Loucy (cell line): Measurements from ENCODE around the gene GRHPR.

Source experiments
- H2AFZ ChIP-seq: fragments of 200-600 bp; sonication (generic); 2 replicates; pipeline ENCODE4 v1.6.0; 2016; ENCODE audit warnings: antibody characterized with exemption, mild to moderate bottlenecking, low read length, moderate library complexity
- H3F3A ChIP-seq: fragments of 200-600 bp; 2 replicates; pipeline ENCODE4 v1.6.0; 2016; ENCODE audit warnings: antibody characterized with exemption, low read depth, mild to moderate bottlenecking
- H3K27me3 ChIP-seq: fragments of 200-600 bp; sonication (generic); 2 replicates; pipeline ENCODE4 v1.6.1; 2014; ENCODE audit warnings: low read length, mild to moderate bottlenecking; ENCODE audit not compliant: insufficient read depth, poor library complexity, severe bottlenecking
- H3K36me3 ChIP-seq: fragments of 200-600 bp; sonication (generic); 2 replicates; pipeline ENCODE4 v1.6.1; 2016; ENCODE audit warnings: low read length; ENCODE audit not compliant: insufficient read depth
- H3K4me1 ChIP-seq: fragments of 200-600 bp; sonication (generic); 2 replicates; pipeline ENCODE4 v1.5.1; 2014; ENCODE audit warnings: low read length, mild to moderate bottlenecking; ENCODE audit not compliant: insufficient read depth, poor library complexity, severe bottlenecking
- H3K4me2 ChIP-seq: fragments of 200-600 bp; sonication (generic); 2 replicates; pipeline ENCODE4 v1.6.0; 2014; ENCODE audit warnings: antibody characterized with exemption, low read length, low read depth, mild to moderate bottlenecking; ENCODE audit not compliant: poor library complexity, severe bottlenecking
- H3K4me3 ChIP-seq: fragments of 200-600 bp; sonication (generic); 2 replicates; pipeline ENCODE4 v1.5.1; 2014; ENCODE audit warnings: low read length, mild to moderate bottlenecking, mixed read lengths; ENCODE audit not compliant: poor library complexity, severe bottlenecking
- H3K79me2 ChIP-seq: fragments of 200-600 bp; sonication (generic); 2 replicates; pipeline ENCODE4 v1.6.1; 2014; ENCODE audit warnings: low read length; ENCODE audit not compliant: insufficient read depth
- H3K9ac ChIP-seq: fragments of 200-600 bp; sonication (generic); 2 replicates; pipeline ENCODE4 v1.6.0; 2014; ENCODE audit warnings: mild to moderate bottlenecking, low read depth, low read length, moderate library complexity; ENCODE audit not compliant: poor library complexity, severe bottlenecking
- H3K9me2 ChIP-seq: fragments of 200-600 bp; sonication (generic); replicated peaks from 2 replicates; pipeline ENCODE4 v1.6.1; 2016; ENCODE audit warnings: low read depth, low read length, mixed read lengths
- H3K9me3 ChIP-seq: fragments of 200-600 bp; sonication (generic); 2 replicates; pipeline ENCODE4 v1.6.1; 2014; ENCODE audit warnings: mild to moderate bottlenecking, antibody characterized with exemption, low read length, low read depth; ENCODE audit not compliant: insufficient read depth
- H4K20me1 ChIP-seq: fragments of 200-600 bp; sonication (generic); 2 replicates; pipeline ENCODE4 v1.6.0; 2014; ENCODE audit warnings: antibody characterized with exemption, low read length, mild to moderate bottlenecking; ENCODE audit not compliant: insufficient read depth, poor library complexity, severe bottlenecking
- CTCF ChIP-seq: fragments of 200-600 bp; sonication (generic); conservative IDR thresholded peaks from 2 replicates; pipeline ENCODE4 v1.5.1; 2014; ENCODE audit warnings: mild to moderate bottlenecking, antibody characterized with exemption, low read length
- EZH2phosphoT487 ChIP-seq: fragments of 200-600 bp; IDR thresholded peaks from 2 replicates; pipeline ENCODE4 v1.6.1; 2018; ENCODE audit warnings: antibody characterized with exemption, mild to moderate bottlenecking, moderate library complexity, borderline replicate concordance

Gene GRHPR

GRCh38 chr9:37452611-37453010 is 30.1 kb downstream of the GRHPR start:
- no peaks in the 10 kb centered on the region for H3K9me2 ChIP-seq
- H2AFZ ChIP-seq, result no peak overlapping the region
- H3K27me3 ChIP-seq, result no peaks in the 10 kb centered on the region
- TF ChIP-seq EZH2phosphoT487, result no peak
- no peak for TF ChIP-seq CTCF
- peak overlapping the region; percentile 4 for H3K4me2 ChIP-seq
- no peak overlapping the region for H3K9ac ChIP-seq
- H3K9me3 ChIP-seq, result no peaks in the 10 kb centered on the region
- H3F3A ChIP-seq, result no peaks in the 10 kb centered on the region
- peaks cover 87% of the 10 kb centered on the region for H3K79me2 ChIP-seq
- H3K36me3 ChIP-seq, result peaks cover 10% of the 10 kb centered on the region; the same call in 1 of the 2 replicates
- peaks cover 5% of the 10 kb centered on the region for H3K4me1 ChIP-seq
- peaks cover 41% of the 10 kb centered on the region for H4K20me1 ChIP-seq
- no peak overlapping the region for H3K4me3 ChIP-seq

GRCh38 chr9:37453827-37454226 is 31.3 kb downstream of the GRHPR start:
- H3K27me3 ChIP-seq, result no peaks in the 10 kb centered on the region
- no peak overlapping the region for H2AFZ ChIP-seq
- peaks cover 49% of the 10 kb centered on the region for H4K20me1 ChIP-seq
- H3K4me2 ChIP-seq, result peak overlapping the region; percentile 1
- H3K4me3 ChIP-seq, result no peak overlapping the region
- TF ChIP-seq EZH2phosphoT487 (no peak), CTCF (no peak)
- no peaks in the 10 kb centered on the region for H3K9me3 ChIP-seq
- no peaks in the 10 kb centered on the region for H3K9me2 ChIP-seq
- H3K9ac ChIP-seq, result no peak overlapping the region
- H3K4me1 ChIP-seq, result peaks cover 5% of the 10 kb centered on the region
- peaks cover 10% of the 10 kb centered on the region; the same call in 1 of the 2 replicates for H3K36me3 ChIP-seq
- H3F3A ChIP-seq, result no peaks in the 10 kb centered on the region
- H3K79me2 ChIP-seq, result peaks cover 89% of the 10 kb centered on the region

GRCh38 chr9:37454238-37454637 is 31.7 kb downstream of the GRHPR start:
- TF ChIP-seq EZH2phosphoT487 (no peak), CTCF (no peak)
- no peaks in the 10 kb centered on the region for H3K9me2 ChIP-seq
- H4K20me1 ChIP-seq, result peaks cover 49% of the 10 kb centered on the region
- H3K9me3 ChIP-seq, result no peaks in the 10 kb centered on the region
- H2AFZ ChIP-seq, result no peak overlapping the region
- H3F3A ChIP-seq, result no peaks in the 10 kb centered on the region
- peaks cover 5% of the 10 kb centered on the region for H3K4me1 ChIP-seq
- H3K27me3 ChIP-seq, result no peaks in the 10 kb centered on the region
- H3K79me2 ChIP-seq, result peaks cover 93% of the 10 kb centered on the region
- peak overlapping the region; percentile 1 for H3K4me2 ChIP-seq
- H3K4me3 ChIP-seq, result no peak overlapping the region
- no peak overlapping the region for H3K9ac ChIP-seq
- H3K36me3 ChIP-seq, result peaks cover 10% of the 10 kb centered on the region; the same call in 1 of the 2 replicates
